Epithelial cell of proximal tubule (primary cell): ENCODE results near the gene BRSK1. TPM values are rescaled to one million over a fixed set of nuclear protein-coding genes. Genes with fewer than 3 reads are reported as not detected.

Experiments used
- DNase-seq: peaks from one replicate; pipeline ENCODE4 v3.0.0-alpha.2; 2011; ENCODE audit warnings: low read depth
- H3K4me3 ChIP-seq: 2 replicates; pipeline ENCODE4 v1.5.1; 2011; ENCODE audit warnings: low read depth, mild to moderate bottlenecking, low read length
- total RNA-seq: library from RNA; depleted of rRNA; stranded (reverse); fragments of >200 nt; gene quantifications from 2 replicates; pipeline ENCODE4 v1.2.3, GENCODE V29; 2015
- TF ChIP-seq, protein P1 (sequence below): conservative IDR thresholded peaks from 2 replicates; pipeline ENCODE4 v1.5.1; 2012; ENCODE audit warnings: low read depth, mild to moderate bottlenecking, low read length

The BRSK1 gene
- total RNA-seq, 1 donor from 2014 or later = 16.1 TPM

DNA sequence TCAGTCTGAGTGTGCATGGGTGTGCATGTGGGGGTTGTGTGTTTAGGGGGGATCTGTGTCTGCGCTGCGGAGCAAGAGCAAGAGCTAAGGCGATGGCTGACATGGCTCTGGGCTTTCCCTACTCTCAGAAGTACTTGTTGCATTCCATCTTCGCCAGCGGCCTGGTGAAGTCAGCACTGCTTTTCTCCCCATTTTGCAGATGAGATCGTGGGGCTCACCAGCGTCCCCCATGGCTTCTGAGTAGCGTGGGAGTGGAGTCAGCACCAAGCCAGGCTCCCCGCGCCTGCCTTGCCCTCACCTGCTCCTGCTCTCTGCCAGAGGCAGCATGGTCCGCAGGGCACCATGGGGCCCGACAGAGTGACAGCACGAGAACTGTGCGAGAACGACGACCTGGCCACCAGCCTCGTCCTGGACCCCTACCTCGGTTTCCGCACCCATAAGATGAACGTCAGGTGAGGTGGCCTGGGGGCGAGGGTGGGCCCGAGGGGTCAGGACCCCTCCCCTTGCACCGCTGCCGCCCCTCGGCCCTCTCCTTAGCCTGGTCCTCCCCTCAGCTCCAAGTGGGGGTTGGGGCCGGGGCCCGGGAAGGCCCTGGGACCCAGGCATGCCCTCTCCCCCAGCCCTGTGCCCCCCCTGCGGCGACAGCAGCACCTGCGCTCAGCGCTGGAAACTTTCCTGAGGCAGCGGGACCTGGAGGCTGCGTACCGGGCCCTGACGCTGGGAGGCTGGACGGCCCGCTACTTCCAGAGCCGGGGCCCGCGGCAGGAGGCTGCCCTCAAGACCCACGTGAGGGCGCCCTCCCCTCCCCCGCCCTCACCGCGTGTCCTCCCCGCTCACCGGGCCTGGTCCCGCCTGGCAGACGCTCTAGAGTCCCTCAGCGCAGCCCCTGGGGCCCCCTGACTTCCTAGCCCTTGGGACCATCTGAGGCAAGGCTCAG, 58.1 kb downstream of the BRSK1 start:
- TF ChIP-seq, protein P1, sequence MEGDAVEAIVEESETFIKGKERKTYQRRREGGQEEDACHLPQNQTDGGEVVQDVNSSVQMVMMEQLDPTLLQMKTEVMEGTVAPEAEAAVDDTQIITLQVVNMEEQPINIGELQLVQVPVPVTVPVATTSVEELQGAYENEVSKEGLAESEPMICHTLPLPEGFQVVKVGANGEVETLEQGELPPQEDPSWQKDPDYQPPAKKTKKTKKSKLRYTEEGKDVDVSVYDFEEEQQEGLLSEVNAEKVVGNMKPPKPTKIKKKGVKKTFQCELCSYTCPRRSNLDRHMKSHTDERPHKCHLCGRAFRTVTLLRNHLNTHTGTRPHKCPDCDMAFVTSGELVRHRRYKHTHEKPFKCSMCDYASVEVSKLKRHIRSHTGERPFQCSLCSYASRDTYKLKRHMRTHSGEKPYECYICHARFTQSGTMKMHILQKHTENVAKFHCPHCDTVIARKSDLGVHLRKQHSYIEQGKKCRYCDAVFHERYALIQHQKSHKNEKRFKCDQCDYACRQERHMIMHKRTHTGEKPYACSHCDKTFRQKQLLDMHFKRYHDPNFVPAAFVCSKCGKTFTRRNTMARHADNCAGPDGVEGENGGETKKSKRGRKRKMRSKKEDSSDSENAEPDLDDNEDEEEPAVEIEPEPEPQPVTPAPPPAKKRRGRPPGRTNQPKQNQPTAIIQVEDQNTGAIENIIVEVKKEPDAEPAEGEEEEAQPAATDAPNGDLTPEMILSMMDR = no peak
- H3K4me3 ChIP-seq = no peak overlapping the region
- DNase-seq = no peak

DNA sequence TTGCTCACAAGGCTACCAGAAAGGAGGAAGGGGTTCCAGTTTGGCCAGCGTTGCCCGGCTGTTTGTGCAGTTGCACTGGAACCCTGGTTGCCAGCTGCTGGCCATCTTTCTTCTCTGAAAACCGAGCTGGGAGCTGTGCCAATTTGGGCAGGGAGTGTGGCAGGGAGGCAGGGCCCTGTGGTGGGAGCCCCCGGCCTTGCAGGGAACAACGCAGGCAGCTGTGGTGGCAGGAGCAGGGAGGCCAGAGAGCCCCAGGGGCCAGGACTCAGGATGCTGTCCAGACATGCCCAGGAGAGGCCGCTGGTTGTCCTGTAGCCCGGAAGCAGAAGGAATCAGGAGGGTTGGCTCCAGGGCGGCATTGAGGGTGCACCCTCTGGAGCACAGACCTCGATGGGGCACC, 60.6 kb downstream of the BRSK1 start:
- TF ChIP-seq, protein P1 = no peak
- no peak overlapping the region for H3K4me3 ChIP-seq
- no peak for DNase-seq

DNA sequence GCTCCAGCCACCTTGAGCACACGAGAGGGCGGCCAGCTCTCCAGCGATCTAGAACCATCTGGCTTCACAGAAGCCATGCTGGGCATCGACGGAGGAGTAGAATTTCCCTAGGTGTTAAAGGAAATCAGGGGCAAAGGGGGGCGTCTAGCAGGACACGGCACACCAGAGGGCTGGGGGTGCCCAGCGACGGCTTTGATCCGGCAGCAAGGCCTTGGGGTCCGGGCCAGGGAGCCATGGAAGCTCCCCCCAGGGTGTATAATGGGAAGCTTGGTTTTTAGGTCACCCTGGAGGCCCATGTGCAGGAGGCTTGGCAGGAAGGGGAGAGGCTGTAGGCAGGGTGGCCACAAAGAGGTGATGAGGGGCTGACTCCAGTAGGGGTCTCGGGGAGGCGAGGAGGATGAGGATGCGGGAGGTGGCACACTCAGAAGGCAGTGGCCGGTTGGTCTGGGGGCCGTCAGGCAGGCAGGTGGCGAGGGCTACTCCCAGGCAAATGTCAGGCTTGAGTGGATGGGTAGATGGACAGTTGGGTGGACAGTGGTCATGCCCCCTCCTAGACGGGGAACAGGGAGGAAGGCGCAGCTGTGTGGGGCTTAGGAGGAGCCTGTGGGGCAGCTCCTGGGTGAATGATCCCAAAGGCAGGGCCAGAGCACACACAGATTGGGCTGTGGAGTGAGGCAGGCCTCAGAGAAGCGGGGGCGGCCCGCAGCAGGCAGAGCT, 61.5 kb downstream of the BRSK1 start:
- TF ChIP-seq, protein P1 = no peak
- H3K4me3 ChIP-seq = no peak overlapping the region
- no peak for DNase-seq

DNA sequence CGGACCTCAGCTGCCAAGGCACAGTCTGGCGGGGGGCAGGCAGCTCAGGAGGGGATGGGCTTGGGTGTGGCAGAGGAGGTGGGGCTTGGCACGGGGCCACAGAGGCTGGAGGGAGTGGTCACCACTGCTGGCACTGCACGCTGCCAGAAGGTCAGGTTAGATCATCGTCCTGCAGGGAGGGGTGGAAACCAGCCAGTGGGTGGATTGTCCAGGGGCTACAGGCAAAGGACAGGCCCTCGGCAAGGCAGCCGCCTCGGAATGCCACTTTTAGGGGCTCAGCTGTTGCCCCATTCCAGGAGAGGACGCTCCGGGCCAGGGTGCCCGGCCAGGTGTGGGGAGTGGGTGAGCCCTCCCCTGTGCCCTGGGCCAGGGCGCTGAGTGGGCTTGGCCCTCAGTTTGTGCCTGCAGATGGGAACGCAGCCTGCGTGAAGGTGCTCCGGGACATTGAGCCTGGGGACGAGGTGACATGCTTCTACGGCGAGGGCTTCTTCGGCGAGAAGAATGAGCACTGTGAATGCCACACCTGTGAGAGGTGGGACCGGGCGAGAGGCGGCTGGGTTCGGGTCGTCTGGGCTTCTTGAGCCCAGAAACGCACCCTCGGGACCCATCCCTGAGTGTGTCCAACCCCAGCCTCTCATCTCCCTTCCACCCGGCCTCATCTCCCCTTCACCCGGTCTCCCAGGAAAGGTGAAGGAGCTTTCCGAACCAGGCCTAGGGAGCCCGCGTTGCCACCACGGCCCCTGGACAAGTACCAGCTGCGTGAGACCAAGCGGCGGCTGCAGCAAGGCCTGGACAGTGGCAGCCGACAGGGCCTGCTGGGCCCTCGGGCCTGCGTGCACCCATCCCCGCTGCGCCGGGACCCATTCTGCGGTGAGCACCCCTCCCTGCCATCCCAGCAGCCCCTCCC, 62.3 kb downstream of the BRSK1 start:
- H3K4me3 ChIP-seq = no peak overlapping the region
- TF ChIP-seq, protein P1 = no peak
- DNase-seq = no peak

DNA sequence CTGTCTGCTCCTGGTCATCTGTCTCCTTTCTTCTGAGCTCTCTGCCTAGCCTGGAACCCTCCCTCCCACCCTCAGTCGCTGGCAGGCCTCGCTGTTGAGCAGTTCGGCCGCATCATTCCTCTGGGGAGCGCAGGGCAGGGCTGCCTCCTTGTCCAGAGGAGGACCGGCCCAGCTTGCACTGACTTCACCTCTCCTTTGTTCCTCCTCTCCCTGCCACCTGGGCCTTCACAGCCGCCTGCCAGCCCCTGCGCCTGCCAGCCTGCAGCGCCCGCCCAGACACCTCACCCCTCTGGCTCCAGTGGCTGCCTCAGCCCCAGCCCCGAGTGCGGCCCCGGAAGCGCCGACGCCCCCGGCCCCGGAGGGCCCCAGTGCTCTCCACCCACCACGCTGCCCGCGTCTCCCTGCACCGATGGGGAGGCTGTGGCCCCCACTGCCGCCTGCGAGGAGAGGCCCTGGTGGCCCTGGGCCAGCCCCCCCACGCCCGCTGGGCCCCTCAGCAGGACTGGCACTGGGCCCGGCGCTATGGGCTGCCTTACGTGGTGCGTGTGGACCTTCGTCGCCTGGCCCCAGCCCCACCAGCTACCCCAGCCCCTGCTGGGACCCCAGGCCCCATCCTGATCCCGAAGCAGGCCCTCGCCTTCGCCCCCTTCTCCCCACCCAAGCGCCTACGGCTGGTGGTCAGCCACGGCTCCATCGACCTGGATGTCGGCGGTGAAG, 63.1 kb downstream of the BRSK1 start:
- TF ChIP-seq, protein P1 = no peak
- no peak overlapping the region for H3K4me3 ChIP-seq
- no peak for DNase-seq

DNA sequence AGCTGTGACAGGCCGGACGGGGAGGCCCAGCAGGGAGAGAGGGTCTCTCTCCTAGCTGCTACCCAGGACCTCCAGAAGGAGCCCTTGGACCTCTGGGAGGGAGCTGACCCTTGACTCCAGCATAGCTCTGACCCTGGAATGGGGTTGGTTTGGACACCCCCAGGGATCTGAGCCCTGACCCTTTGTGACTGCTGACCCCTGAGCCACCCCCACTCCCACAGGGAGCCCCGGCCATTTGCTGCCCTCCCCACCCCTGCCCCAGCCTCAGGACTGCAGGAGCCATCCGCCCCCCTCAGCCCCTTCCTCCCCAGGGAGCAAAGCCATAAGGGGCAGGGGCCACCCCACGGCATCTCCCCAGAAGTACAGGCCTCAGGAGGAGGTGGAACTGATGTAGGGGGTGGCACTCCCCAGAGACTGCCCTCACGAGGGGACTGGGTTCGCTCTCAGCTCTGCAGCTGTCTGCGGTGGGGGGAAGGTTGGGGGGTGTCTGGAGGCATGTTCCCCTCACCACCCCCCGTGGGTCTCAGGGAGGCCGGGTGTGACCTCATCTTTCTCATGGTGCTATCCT, 63.7 kb downstream of the BRSK1 start:
- DNase-seq = no peak
- TF ChIP-seq, protein P1 = no peak
- no peak overlapping the region for H3K4me3 ChIP-seq
